GM12872 (cell line): ENCODE measurements around the gene WDR5B.

ENCODE experiments used
- TF ChIP-seq, protein P1 (sequence below): IDR thresholded peaks from 3 replicates; pipeline ENCODE4 v1.5.1; 2011; ENCODE audit warnings: low read depth, mild to moderate bottlenecking, low read length, moderate library complexity; ENCODE audit not compliant: insufficient read depth

The WDR5B gene

DNA sequence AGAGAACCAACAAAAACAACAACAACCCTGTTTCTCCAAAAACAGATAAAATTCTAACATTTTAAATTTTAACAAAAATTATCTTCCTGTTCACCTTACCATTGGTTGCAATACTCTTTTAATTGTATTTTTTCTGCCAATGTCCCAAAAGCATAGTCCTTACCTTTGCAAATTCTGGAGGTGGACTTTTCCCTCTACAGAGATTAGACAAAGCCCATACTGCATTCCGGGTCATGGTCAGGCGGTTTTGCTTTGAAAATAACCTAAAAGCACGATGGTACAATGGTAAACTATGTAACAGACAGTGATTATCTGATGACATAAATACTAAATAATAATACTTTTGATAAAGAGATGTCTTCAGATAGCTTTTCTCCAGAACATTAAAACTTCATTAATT, 35.5 kb upstream of the WDR5B start:
- TF ChIP-seq, protein P1, sequence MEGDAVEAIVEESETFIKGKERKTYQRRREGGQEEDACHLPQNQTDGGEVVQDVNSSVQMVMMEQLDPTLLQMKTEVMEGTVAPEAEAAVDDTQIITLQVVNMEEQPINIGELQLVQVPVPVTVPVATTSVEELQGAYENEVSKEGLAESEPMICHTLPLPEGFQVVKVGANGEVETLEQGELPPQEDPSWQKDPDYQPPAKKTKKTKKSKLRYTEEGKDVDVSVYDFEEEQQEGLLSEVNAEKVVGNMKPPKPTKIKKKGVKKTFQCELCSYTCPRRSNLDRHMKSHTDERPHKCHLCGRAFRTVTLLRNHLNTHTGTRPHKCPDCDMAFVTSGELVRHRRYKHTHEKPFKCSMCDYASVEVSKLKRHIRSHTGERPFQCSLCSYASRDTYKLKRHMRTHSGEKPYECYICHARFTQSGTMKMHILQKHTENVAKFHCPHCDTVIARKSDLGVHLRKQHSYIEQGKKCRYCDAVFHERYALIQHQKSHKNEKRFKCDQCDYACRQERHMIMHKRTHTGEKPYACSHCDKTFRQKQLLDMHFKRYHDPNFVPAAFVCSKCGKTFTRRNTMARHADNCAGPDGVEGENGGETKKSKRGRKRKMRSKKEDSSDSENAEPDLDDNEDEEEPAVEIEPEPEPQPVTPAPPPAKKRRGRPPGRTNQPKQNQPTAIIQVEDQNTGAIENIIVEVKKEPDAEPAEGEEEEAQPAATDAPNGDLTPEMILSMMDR, result no peak

GRCh38 chr3:122443090-122443489, 27.2 kb upstream of the WDR5B start:
- TF ChIP-seq, protein P1, result no peak

- TF ChIP-seq, protein P1, result no peak
Observed at GRCh38 chr3:122435950-122436349, 20.1 kb upstream of the WDR5B start.

DNA sequence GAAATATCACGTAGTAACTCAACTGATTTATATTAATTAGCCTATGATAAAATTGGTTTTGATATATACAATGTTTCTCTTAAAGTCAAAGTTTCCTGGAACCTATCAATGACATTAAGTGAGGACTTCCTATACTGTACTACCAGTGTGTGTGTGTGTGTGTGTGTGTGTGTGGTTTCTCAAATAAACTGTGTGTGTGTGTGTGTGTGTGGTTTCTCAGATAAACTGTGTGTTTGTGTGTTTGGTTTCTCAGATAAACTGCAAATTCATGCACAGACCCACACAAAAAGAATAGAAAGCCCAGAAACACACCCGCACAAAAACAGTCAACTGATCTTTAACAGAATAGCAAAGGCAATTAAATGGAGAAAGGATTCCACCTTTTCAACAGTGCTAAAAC, 14.5 kb upstream of the WDR5B start:
- TF ChIP-seq, protein P1, result no peak

DNA sequence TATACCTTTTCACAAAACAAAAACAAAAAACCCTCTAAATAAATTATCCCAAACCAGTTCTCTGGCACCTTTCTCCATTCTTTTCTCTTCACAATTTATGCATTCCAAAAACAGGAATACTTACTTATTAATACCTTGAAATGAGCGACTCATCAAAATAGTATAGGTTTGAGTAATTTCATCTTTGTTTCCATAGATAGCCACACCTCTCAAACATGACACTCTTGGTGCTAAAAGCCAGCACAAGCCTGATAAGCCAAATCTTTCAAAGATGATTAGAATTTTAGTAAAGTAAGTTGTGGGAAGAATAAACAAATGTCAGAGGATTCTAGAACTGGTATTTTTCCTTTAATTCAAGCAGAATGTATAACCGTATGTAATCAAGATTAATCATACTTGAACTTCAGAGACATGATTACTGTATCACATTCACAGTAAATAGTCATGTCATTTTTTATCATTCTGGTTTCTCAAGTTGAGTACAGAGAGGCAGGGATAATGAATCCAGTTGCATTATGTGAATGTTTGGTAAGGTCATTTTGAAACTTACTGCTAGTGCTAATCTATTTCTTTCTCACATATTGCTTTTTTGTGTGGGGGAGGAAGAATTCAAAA, 12.1 kb upstream of the WDR5B start:
- TF ChIP-seq, protein P1, result no peak

DNA sequence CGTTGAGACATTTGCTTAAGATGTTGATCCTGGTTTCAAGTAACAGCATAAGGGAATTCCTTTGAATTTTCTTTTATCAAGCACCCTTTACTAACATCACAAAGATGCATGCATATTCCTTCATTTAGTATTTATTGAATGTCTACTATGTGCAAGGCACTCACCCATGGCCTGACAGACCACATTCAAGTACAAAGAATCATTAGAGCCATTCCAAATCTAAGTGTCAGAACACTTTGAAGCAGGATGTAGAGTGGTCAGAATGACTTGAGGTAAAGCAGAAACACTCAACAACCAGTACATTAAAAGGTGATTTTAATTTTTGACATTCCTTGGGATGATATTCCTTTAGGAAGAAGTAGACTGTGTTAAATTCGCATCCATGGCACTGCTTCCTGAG, 6.0 kb upstream of the WDR5B start:
- TF ChIP-seq, protein P1, result no peak

DNA sequence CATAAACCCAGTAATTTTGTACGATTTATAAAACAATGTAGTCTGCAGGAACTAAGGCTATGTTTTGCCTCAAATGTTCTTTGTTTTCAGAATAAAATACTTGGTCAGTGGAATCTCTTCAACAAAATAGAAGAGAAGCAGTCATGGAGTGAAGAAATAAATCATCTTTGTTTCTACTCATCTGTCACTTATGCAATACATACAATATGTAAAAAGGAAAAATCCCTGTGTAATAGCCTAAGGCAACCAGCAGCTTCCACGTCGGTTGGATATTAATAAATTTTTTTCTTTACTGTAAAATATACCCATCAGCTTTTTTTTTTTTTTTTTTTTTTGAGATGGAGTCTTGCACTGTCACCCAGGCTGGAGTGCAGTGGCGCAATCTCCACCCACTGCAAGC, 5.2 kb upstream of the WDR5B start:
- TF ChIP-seq, protein P1, result no peak
